Retinal pigment epithelial cell (primary cell): ENCODE measurements around the gene STX18.

Experiments used
- DNase-seq: peaks from one replicate; pipeline ENCODE4 v3.0.0-alpha.2; 2010; ENCODE audit warnings: low read depth
- H3K4me3 ChIP-seq: 2 replicates; pipeline ENCODE4 v1.5.1; 2011; ENCODE audit warnings: mild to moderate bottlenecking, low read length, control low read depth, moderate library complexity
- TF ChIP-seq, protein P1 (sequence below): conservative IDR thresholded peaks from 2 replicates; pipeline ENCODE4 v1.5.1; 2011; ENCODE audit warnings: low read depth, low read length, control low read depth, inconsistent platforms

Gene STX18

GRCh38 chr4:4394644-4395043 is 147.2 kb downstream of the STX18 start:
- no peak for DNase-seq
- TF ChIP-seq, protein P1, sequence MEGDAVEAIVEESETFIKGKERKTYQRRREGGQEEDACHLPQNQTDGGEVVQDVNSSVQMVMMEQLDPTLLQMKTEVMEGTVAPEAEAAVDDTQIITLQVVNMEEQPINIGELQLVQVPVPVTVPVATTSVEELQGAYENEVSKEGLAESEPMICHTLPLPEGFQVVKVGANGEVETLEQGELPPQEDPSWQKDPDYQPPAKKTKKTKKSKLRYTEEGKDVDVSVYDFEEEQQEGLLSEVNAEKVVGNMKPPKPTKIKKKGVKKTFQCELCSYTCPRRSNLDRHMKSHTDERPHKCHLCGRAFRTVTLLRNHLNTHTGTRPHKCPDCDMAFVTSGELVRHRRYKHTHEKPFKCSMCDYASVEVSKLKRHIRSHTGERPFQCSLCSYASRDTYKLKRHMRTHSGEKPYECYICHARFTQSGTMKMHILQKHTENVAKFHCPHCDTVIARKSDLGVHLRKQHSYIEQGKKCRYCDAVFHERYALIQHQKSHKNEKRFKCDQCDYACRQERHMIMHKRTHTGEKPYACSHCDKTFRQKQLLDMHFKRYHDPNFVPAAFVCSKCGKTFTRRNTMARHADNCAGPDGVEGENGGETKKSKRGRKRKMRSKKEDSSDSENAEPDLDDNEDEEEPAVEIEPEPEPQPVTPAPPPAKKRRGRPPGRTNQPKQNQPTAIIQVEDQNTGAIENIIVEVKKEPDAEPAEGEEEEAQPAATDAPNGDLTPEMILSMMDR, result no peak
- H3K4me3 ChIP-seq, result no peak overlapping the region

DNA sequence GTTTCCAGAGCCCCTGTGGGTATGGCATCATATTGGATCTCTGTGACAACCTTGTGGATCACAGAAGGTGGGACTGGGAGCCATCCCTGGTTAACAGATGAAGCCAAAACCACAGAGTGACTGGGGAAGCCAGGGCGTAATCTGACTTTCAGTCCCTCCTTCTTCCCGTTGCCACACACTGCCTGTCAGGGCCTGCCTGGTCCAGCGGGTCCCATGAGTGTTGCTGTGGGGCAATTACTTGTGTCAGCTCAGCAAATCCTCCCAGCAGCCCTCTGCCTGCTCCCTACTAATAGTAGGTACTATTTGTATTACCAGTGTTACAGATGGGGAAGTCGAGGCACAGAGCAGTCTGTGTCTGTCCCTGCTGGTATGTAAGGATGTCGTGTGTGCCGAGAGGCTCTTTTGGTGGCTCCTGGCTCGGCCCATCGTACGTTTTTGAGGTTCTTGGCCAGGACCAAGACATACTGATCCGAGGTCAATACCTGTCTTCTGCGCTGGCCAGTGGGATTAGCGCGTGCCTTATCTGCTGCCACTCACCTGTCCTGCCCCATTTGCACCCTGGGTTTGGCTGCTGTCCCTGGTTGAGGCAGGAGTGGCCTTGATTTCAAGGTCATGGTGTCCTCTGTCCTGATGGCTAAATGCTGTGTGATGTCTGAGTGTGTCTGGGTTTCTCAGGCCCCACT is 149.2 kb downstream of the STX18 start:
- no peak for DNase-seq
- H3K4me3 ChIP-seq, result no peak overlapping the region
- TF ChIP-seq, protein P1, result no peak

DNA sequence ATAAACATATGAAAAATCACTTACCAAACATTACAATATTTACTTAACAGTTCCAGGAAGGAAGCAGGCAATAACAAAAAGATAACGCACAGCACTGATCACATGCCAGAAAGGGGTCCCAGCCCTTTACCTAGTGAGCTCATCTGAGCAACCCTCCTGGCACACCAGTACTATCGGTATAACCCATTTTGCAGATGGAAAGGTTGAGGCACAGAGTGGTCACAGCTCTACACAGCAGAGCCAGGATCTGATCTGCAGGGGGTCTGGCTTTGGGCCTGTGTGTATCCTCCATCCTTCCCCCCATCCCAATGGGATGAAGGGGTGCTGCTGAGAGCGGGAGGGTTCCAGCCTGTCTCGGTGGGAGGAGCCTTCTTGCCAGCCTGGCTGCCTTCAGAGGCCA is 150.0 kb downstream of the STX18 start:
- TF ChIP-seq, protein P1, result no peak
- no peak for DNase-seq
- H3K4me3 ChIP-seq, result no peak overlapping the region

- TF ChIP-seq, protein P1, result no peak
- DNase-seq, result no peak
These were observed 151.2 kb downstream of the STX18 start for GRCh38 chr4:4390515-4391240.

GRCh38 chr4:4390046-4390445 is 151.8 kb downstream of the STX18 start:
- TF ChIP-seq, protein P1, result no peak
- no peak overlapping the region for H3K4me3 ChIP-seq
- DNase-seq, result no peak

More at GRCh38 chr4:4390515-4391240, 151.2 kb downstream of the STX18 start:
- no peak overlapping the region for H3K4me3 ChIP-seq

DNA sequence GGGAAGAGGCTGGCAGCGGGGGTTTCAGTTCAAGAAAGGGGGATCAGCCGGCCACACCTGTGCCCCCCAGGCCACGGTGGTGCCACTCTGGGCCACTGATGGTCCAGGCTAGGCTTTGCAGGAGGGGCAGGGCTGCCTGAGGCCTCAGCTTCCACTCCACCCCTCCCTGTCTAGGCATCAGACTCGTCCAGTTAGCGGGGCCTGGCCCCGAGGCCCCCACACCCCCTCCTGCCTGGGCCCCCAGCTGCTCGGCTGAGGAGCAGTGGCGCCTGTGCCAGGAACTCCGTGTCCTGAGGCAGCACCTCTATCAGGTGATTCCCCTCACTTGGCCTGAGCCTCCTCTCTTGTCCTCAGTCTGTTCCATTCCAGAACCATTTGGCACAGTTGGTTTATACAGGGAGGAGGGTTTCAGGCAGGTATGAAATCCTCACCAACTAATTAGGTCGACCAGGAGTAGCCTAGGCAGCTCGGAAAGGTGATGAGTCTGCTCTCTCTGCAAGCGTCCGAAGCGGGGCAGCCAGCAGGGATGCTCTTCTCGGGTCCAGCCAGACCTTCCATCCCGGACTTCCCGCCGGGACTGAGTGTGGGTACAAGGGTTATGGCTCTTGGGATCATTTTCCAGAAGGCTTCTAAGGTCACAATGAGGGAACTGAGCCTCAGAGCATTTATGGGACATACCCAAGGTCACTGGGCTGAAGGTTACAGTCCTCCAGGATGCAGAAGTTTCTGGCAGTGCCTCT is 152.8 kb downstream of the STX18 start:
- TF ChIP-seq, protein P1, result no peak
- H3K4me3 ChIP-seq, result no peak overlapping the region

More for the DNA sequence above, 152.8 kb downstream of the STX18 start:
- DNase-seq, result no peak
